ENCODE data around the gene ADAM17. TPM values are rescaled to one million over a fixed set of nuclear protein-coding genes. Genes with fewer than 3 reads are reported as not detected.

ADAM17 gene
- total and polyA plus RNA-seq, 10 of the 15 experiments (the other 5 are each of a cell fraction or from before 2014, with no cell fraction given), result 2.3 to 18.5 (median 13.4) TPM

DNA sequence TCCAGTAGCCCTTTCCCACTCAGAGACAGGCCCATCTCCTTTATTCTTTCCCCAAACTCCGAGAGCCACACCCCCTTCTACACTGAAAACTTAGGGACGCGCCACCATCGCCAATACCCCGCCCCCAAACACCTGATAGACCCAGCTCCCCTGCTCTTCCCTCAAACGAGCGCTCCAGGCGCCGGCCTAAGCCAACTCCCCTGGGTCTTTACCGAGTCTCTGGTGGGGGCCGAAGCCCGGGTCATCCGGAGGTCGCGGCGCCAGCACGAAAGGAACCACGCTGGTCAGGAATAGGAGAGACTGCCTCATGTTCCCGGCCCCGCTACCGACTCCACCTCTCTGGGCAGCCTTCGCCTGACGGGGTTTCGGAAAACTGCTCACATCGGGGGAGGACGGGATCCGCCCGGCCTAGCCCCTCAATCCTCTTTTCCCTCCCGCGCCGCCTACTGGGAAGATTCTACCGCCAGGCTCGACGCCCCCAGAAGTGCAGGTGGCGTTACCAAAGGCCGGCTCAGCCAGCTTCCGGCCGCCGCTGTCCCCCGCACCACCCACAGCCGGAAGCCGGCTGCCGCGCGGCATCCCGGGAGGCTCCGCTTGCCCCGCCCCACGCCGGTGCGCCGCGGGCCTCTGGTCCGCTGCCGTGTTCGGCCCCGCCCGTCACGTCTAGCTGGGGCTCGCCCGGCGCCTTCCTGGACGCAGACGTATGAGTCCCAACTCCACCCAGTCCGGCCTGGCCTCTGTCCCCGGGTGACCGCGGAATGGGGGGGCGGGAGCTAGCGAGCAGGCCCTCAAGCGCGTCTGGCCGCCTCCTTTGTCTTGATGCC is at the start of gene ADAM17 (continued):
- TF ChIP-seq, protein P1, sequence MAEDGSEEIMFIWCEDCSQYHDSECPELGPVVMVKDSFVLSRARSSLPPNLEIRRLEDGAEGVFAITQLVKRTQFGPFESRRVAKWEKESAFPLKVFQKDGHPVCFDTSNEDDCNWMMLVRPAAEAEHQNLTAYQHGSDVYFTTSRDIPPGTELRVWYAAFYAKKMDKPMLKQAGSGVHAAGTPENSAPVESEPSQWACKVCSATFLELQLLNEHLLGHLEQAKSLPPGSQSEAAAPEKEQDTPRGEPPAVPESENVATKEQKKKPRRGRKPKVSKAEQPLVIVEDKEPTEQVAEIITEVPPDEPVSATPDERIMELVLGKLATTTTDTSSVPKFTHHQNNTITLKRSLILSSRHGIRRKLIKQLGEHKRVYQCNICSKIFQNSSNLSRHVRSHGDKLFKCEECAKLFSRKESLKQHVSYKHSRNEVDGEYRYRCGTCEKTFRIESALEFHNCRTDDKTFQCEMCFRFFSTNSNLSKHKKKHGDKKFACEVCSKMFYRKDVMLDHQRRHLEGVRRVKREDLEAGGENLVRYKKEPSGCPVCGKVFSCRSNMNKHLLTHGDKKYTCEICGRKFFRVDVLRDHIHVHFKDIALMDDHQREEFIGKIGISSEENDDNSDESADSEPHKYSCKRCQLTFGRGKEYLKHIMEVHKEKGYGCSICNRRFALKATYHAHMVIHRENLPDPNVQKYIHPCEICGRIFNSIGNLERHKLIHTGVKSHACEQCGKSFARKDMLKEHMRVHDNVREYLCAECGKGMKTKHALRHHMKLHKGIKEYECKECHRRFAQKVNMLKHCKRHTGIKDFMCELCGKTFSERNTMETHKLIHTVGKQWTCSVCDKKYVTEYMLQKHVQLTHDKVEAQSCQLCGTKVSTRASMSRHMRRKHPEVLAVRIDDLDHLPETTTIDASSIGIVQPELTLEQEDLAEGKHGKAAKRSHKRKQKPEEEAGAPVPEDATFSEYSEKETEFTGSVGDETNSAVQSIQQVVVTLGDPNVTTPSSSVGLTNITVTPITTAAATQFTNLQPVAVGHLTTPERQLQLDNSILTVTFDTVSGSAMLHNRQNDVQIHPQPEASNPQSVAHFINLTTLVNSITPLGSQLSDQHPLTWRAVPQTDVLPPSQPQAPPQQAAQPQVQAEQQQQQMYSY (CRISPR knock-in tag; IDR thresholded peaks at IDR 0.05), result no peak
- TF ChIP-seq RAD51 (IDR thresholded peaks at IDR 0.05) (no peak), KLF5 (IDR thresholded peaks at IDR 0.05; ENCODE audit: partially characterized antibody) (peak; percentile 62), YY1 (IDR thresholded peaks at IDR 0.05; ENCODE audit: low read depth, low read length) (0 out of 2 replicates have a peak, but pooled peaks have one; percentile 30), JUND (IDR thresholded peaks at IDR 0.05; ENCODE audit: low read depth, low read length) (no peak), SP1 (IDR thresholded peaks at IDR 0.05; ENCODE audit: low read depth, low read length) (peak; percentile 49), YBX1 (IDR thresholded peaks at IDR 0.05) (no peak), MEF2B (IDR thresholded peaks at IDR 0.05; ENCODE audit: partially characterized antibody, poor library complexity, severe bottlenecking) (peak; percentile 72), MXI1 (IDR thresholded peaks at IDR 0.05; ENCODE audit: low read depth, low read length) (peak; percentile 80), HDGF (IDR thresholded peaks at IDR 0.05) (0 out of 2 replicates have a peak, but pooled peaks have one; percentile 21), RELA (IDR thresholded peaks at IDR 0.05; ENCODE audit: borderline replicate concordance, partially characterized antibody) (peak; percentile 18), MYB (IDR thresholded peaks at IDR 0.05; ENCODE audit: borderline replicate concordance, low read depth, low read length) (no peak), SRF (IDR thresholded peaks at IDR 0.05; ENCODE audit: low read depth in 2 of 2, low read length in 2 of 2) (0 out of 4 replicates have a peak, but pooled peaks of 1 of the 2 experiments have one; percentile 10), TARDBP (IDR thresholded peaks at IDR 0.05; ENCODE audit: borderline replicate concordance) (no peak), MTA2 (IDR thresholded peaks at IDR 0.05; ENCODE audit: low read depth) (no peak), RCOR1 (conservative IDR thresholded peaks at IDR 0.05; ENCODE audit: low read depth, low read length) (no peak), CBFB (IDR thresholded peaks at IDR 0.05; ENCODE audit: low read depth) (peak; percentile 36; the same call in 1 of the 2 replicates), PAX5 (IDR thresholded peaks at IDR 0.05; ENCODE audit: borderline replicate concordance, low read depth, low read length) (0 out of 2 replicates have a peak, but pooled peaks have one; percentile 10)
- TF ChIP-seq, protein P2, sequence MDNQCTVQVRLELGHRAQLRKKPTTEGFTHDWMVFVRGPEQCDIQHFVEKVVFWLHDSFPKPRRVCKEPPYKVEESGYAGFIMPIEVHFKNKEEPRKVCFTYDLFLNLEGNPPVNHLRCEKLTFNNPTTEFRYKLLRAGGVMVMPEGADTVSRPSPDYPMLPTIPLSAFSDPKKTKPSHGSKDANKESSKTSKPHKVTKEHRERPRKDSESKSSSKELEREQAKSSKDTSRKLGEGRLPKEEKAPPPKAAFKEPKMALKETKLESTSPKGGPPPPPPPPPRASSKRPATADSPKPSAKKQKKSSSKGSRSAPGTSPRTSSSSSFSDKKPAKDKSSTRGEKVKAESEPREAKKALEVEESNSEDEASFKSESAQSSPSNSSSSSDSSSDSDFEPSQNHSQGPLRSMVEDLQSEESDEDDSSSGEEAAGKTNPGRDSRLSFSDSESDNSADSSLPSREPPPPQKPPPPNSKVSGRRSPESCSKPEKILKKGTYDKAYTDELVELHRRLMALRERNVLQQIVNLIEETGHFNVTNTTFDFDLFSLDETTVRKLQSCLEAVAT (IDR thresholded peaks at IDR 0.05), result no peak; the same call in 1 of the 2 replicates
- TF ChIP-seq, protein P3, sequence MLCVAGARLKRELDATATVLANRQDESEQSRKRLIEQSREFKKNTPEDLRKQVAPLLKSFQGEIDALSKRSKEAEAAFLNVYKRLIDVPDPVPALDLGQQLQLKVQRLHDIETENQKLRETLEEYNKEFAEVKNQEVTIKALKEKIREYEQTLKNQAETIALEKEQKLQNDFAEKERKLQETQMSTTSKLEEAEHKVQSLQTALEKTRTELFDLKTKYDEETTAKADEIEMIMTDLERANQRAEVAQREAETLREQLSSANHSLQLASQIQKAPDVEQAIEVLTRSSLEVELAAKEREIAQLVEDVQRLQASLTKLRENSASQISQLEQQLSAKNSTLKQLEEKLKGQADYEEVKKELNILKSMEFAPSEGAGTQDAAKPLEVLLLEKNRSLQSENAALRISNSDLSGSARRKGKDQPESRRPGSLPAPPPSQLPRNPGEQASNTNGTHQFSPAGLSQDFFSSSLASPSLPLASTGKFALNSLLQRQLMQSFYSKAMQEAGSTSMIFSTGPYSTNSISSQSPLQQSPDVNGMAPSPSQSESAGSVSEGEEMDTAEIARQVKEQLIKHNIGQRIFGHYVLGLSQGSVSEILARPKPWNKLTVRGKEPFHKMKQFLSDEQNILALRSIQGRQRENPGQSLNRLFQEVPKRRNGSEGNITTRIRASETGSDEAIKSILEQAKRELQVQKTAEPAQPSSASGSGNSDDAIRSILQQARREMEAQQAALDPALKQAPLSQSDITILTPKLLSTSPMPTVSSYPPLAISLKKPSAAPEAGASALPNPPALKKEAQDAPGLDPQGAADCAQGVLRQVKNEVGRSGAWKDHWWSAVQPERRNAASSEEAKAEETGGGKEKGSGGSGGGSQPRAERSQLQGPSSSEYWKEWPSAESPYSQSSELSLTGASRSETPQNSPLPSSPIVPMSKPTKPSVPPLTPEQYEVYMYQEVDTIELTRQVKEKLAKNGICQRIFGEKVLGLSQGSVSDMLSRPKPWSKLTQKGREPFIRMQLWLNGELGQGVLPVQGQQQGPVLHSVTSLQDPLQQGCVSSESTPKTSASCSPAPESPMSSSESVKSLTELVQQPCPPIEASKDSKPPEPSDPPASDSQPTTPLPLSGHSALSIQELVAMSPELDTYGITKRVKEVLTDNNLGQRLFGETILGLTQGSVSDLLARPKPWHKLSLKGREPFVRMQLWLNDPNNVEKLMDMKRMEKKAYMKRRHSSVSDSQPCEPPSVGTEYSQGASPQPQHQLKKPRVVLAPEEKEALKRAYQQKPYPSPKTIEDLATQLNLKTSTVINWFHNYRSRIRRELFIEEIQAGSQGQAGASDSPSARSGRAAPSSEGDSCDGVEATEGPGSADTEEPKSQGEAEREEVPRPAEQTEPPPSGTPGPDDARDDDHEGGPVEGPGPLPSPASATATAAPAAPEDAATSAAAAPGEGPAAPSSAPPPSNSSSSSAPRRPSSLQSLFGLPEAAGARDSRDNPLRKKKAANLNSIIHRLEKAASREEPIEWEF (IDR thresholded peaks at IDR 0.05; ENCODE audit: insufficient replicate concordance, low read depth, low read length), result no peak

Data from GM12878 (cell line).